Measurements from ENCODE around the gene CLECL1. TPM values are rescaled to one million over a fixed set of nuclear protein-coding genes. Genes with fewer than 3 reads are reported as not detected.

The CLECL1 gene
- total and polyA plus RNA-seq, 9 of the 15 experiments (the other 6 are each of a cell fraction or from before 2014, with no cell fraction given): 0.13 to 0.25 TPM; not detected in 7

- TF ChIP-seq, protein P1, sequence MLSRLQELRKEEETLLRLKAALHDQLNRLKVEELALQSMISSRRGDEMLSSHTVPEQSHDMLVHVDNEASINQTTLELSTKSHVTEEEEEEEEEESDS (CRISPR knock-in tag; IDR thresholded peaks at IDR 0.05): no peak
- no peak for TF ChIP-seq COPS2 (conservative IDR thresholded peaks at IDR 0.05)
- no peak for TF ChIP-seq ZNF41 (CRISPR knock-in tag; conservative IDR thresholded peaks at IDR 0.05)
- peak; percentile 56 to 70 (median 69) for TF ChIP-seq CTCF (IDR thresholded peaks at IDR 0.05 in 2 of 3, conservative IDR thresholded peaks at IDR 0.05 in 1 of 3; ENCODE audit: insufficient read depth in 2 of 3, low read depth in 1 of 3, low read length in 3 of 3)
- TF ChIP-seq PTBP1 (IDR thresholded peaks at IDR 0.05; ENCODE audit: low read depth, low read length): 0 out of 2 replicates have a peak, but pooled peaks have one; percentile 53
- TF ChIP-seq ZBTB43 (CRISPR knock-in tag; IDR thresholded peaks at IDR 0.05): no peak
- no peak for TF ChIP-seq ZNF239 (CRISPR knock-in tag; IDR thresholded peaks at IDR 0.05)
- TF ChIP-seq KLF6 (CRISPR knock-in tag; IDR thresholded peaks at IDR 0.05; ENCODE audit: borderline replicate concordance): no peak
These were observed 24.8 kb downstream of the CLECL1 start (continued) for GRCh38 chr12:9707864-9708808.
